Tibial nerve (tissue), 4 donors: ENCODE measurements around the gene MEGF8. TPM values are rescaled to one million over a fixed set of nuclear protein-coding genes. Genes with fewer than 3 reads are reported as not detected.
A peak's percentile ranks its signal among the peaks of the same experiment; 100 is the strongest.

Experiments
- DNase-seq, 2 donors: peaks; one replicate each; pipeline ENCODE4 v3.0.0-alpha.2; 2019; ENCODE audit warnings: low spot score in 2 of 2
- H3K27ac ChIP-seq, 4 donors: fragments of 200-600 bp; sonication (generic) in 3 of 4; one replicate each; pipeline ENCODE4 v1.5.1; 2017 to 2019; ENCODE audit warnings: mild to moderate bottlenecking in 1 of 4
- H3K27me3 ChIP-seq, 2 donors: fragments of 200-600 bp; sonication (generic) in 1 of 2; one replicate each; pipeline versions ENCODE4 v1.5.1 to v1.6.0; 2017 to 2019
- H3K36me3 ChIP-seq, 3 donors: fragments of 200-600 bp; sonication (generic); one replicate each; pipeline ENCODE4 v1.5.1; 2018 to 2019
- H3K4me1 ChIP-seq, 4 donors: fragments of 200-600 bp; sonication (generic) in 3 of 4; one replicate each; pipeline ENCODE4 v1.5.1; 2017 to 2019
- H3K4me3 ChIP-seq, 4 donors: fragments of 200-600 bp; sonication (generic) in 3 of 4; one replicate each; pipeline ENCODE4 v1.5.1; 2017 to 2019; ENCODE audit warnings: mild to moderate bottlenecking in 1 of 4, moderate library complexity in 1 of 4
- H3K9me3 ChIP-seq, 4 donors: fragments of 200-600 bp; sonication (generic) in 3 of 4; one replicate each; pipeline ENCODE4 v1.5.1; 2017 to 2019
- CTCF ChIP-seq, 5 experiments: fragments of 200-600 bp in 3 of 5; fragments of 450-650 bp in 2 of 5; sonication (generic) in 3 of 5; IDR thresholded peaks; one replicate each; pipeline ENCODE4 v1.5.1; 2016 to 2019; ENCODE audit warnings: antibody characterized with exemption in 5 of 5, mild to moderate bottlenecking in 3 of 5, moderate library complexity in 2 of 5
- EP300 ChIP-seq, 2 donors: sonication (generic); formaldehyde crosslinking; IDR thresholded peaks; one replicate each; pipeline ENCODE4 v1.6.1; 2017; ENCODE audit warnings: antibody characterized with exemption in 2 of 2, mild to moderate bottlenecking in 1 of 2
- POLR2A ChIP-seq, 2 donors: fragments of 450-650 bp; IDR thresholded peaks; one replicate each; pipeline ENCODE4 v1.6.1; 2017; ENCODE audit warnings: antibody characterized with exemption in 2 of 2, mild to moderate bottlenecking in 2 of 2, moderate library complexity in 2 of 2
- WGBS, 2 donors: methylation state at CpG; one replicate each; pipeline ENCODE4 v1.1.5; 2018; 5-methylcytosine and 5-hydroxymethylcytosine counted together
- total RNA-seq, 4 donors: library from RNA; depleted of rRNA; stranded (reverse); fragments of >200 nt; gene quantifications; one replicate each; pipeline ENCODE4 v1.1.0, GENCODE V29; 2016

Gene MEGF8
- total RNA-seq, 4 donors from 2014 or later = 17.9 to 33.3 (median 22.4) TPM

- Histone ChIP-seq H3K36me3 (peaks cover 0 to 91% (median 4%) of the 10 kb centered on the region in 3 donors), H3K27me3 (no peaks in the 10 kb centered on the region), H3K27ac (no peak overlapping the region), H3K4me3 (no peak overlapping the region), H3K4me1 (no peaks in the 10 kb centered on the region), H3K9me3 (peaks cover 0 to 7% (median 0%) of the 10 kb centered on the region in 4 donors)
- 79 to 84% methylated on average over 11 to 15 of the region's 16 CpGs for WGBS, 2 donors
- TF ChIP-seq EP300 (IDR thresholded peaks at IDR 0.05) (no peak), CTCF (IDR thresholded peaks at IDR 0.05) (no peak), POLR2A (IDR thresholded peaks at IDR 0.05) (no peak)
- DNase-seq = no peak
Observed at GRCh38 chr19:42360787-42361544, 35.5 kb downstream of the MEGF8 start.

GRCh38 chr19:42361545-42361910 is 36.1 kb downstream of the MEGF8 start:
- TF ChIP-seq EP300 (IDR thresholded peaks at IDR 0.05) = no peak
- Histone ChIP-seq H3K9me3 (peaks cover 0 to 7% (median 0%) of the 10 kb centered on the region in 4 donors), H3K36me3 (peaks cover 0 to 91% (median 1%) of the 10 kb centered on the region in 3 donors), H3K4me1 (no peaks in the 10 kb centered on the region), H3K27ac (no peak overlapping the region), H3K27me3 (no peaks in the 10 kb centered on the region), H3K4me3 (no peak overlapping the region)
- 89 to 91% methylated on average over 7 of the region's 7 CpGs for WGBS, 2 donors
- no peak for DNase-seq

- 92 to 93% methylated on average over 13 to 14 of the region's 14 CpGs for WGBS, 2 donors
Observed at GRCh38 chr19:42362342-42362741, 36.9 kb downstream of the MEGF8 start.

GRCh38 chr19:42362891-42363440 is 37.5 kb downstream of the MEGF8 start:
- peaks cover 0 to 7% (median 0%) of the 10 kb centered on the region in 4 donors for H3K9me3 ChIP-seq
- no peaks in the 10 kb centered on the region for H3K4me1 ChIP-seq
- no peak for TF ChIP-seq CTCF (IDR thresholded peaks at IDR 0.05)
- no peak for TF ChIP-seq EP300 (IDR thresholded peaks at IDR 0.05)
- TF ChIP-seq POLR2A (IDR thresholded peaks at IDR 0.05) = no peak
- WGBS, 2 donors = 90 to 93% methylated on average over 13 of the region's 13 CpGs
- no peaks in the 10 kb centered on the region for H3K27me3 ChIP-seq
- peaks cover 0 to 91% (median 0%) of the 10 kb centered on the region in 3 donors for H3K36me3 ChIP-seq
- no peak overlapping the region for H3K4me3 ChIP-seq
- DNase-seq = no peak
- H3K27ac ChIP-seq = peak overlapping the region in 1 of 4 donors; percentile 47

More at GRCh38 chr19:42362342-42362741, 36.9 kb downstream of the MEGF8 start:
- Histone ChIP-seq H3K4me3 (no peak overlapping the region), H3K27ac (no peak overlapping the region), H3K27me3 (no peaks in the 10 kb centered on the region), H3K9me3 (peaks cover 0 to 7% (median 0%) of the 10 kb centered on the region in 4 donors), H3K4me1 (no peaks in the 10 kb centered on the region), H3K36me3 (peaks cover 0 to 91% (median 0%) of the 10 kb centered on the region in 3 donors)
- TF ChIP-seq CTCF (IDR thresholded peaks at IDR 0.05) = no peak
- no peak for TF ChIP-seq POLR2A (IDR thresholded peaks at IDR 0.05)
- TF ChIP-seq EP300 (IDR thresholded peaks at IDR 0.05) = no peak
- no peak for DNase-seq

- WGBS, 2 donors = 88% methylated on average over 17 of the region's 17 CpGs
- peaks cover 0 to 89% (median 0%) of the 10 kb centered on the region in 3 donors for H3K36me3 ChIP-seq
Observed at GRCh38 chr19:42363614-42364346, 38.3 kb downstream of the MEGF8 start.

More at GRCh38 chr19:42363614-42364346, 38.3 kb downstream of the MEGF8 start:
- Histone ChIP-seq H3K27me3 (no peaks in the 10 kb centered on the region), H3K4me1 (no peaks in the 10 kb centered on the region), H3K4me3 (no peak overlapping the region), H3K9me3 (peaks cover 0 to 7% (median 0%) of the 10 kb centered on the region in 4 donors), H3K27ac (peak overlapping the region in 1 of 4 donors; percentile 8)
- DNase-seq = peak in 1 of 2 donors; percentile 21
- TF ChIP-seq POLR2A (IDR thresholded peaks at IDR 0.05) = no peak
- TF ChIP-seq CTCF (IDR thresholded peaks at IDR 0.05) = no peak
- TF ChIP-seq EP300 (IDR thresholded peaks at IDR 0.05) = no peak
